Stomach smooth muscle (tissue), 2 donors: Measurements from ENCODE around the gene PLCB4.

Experiments used
- H3K27ac ChIP-seq: one replicate; pipeline ENCODE4 v1.7.0; 2013; ENCODE audit warnings: mild to moderate bottlenecking, low read length, inconsistent platforms
- H3K27me3 ChIP-seq, 2 donors: one replicate each; pipeline ENCODE4 v1.7.0; 2013; ENCODE audit warnings: low read length in 2 of 2; ENCODE audit not compliant: insufficient read depth in 2 of 2, control insufficient read depth in 1 of 2
- H3K36me3 ChIP-seq, 2 donors: one replicate each; pipeline ENCODE4 v1.7.0; 2013; ENCODE audit warnings: low read length in 2 of 2; ENCODE audit not compliant: control insufficient read depth in 2 of 2, insufficient read depth in 2 of 2
- H3K4me1 ChIP-seq: one replicate; pipeline ENCODE4 v1.7.0; 2013; ENCODE audit warnings: low read length; ENCODE audit not compliant: control insufficient read depth, insufficient read depth
- H3K4me3 ChIP-seq, 2 donors: one replicate each; pipeline ENCODE4 v1.7.0; 2013; ENCODE audit warnings: low read length in 2 of 2
- H3K9ac ChIP-seq, 2 donors: one replicate each; pipeline ENCODE4 v1.7.0; 2013; ENCODE audit warnings: low read length in 2 of 2, mild to moderate bottlenecking in 1 of 2
- H3K9me3 ChIP-seq, 2 donors: one replicate each; pipeline ENCODE4 v1.7.0; 2013; ENCODE audit warnings: low read length in 2 of 2; ENCODE audit not compliant: control insufficient read depth in 2 of 2
- donor health status: healthy.
- donor health status: Pancreatic carcinoma.

Gene PLCB4

DNA sequence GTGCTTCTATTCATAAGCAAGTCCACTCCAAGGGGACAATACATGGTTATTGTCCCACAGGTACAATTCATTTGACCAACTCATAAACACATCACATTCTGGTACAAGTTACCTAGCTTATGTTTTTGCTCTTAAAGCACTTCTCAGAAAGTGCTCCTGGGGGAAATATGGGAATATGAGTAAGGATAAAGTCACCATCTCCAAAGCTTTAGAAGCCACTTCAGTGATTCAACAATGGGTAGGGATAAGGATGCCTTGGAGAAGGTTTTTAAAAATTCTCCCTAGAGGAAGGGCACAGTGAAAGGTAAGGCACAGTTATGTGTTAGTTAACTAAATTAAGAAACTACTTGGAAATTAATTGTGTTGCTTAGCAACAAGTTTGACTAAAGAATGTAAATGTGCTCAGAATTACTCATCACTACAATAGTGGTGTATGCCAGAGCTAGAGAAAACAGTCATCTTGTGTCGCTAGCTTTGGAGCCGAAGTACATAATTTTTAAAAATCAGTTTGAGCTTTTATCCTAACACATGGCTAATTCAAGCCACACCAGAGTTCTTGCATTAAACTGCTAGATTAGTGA, 406.0 kb downstream of the PLCB4 start:
- Histone ChIP-seq H3K36me3 (no peaks in the 10 kb centered on the region), H3K27me3 (no peaks in the 10 kb centered on the region), H3K4me3 (no peak overlapping the region), H3K27ac (no peak overlapping the region), H3K9me3 (no peaks in the 10 kb centered on the region), H3K9ac (no peak overlapping the region), H3K4me1 (no peaks in the 10 kb centered on the region)

DNA sequence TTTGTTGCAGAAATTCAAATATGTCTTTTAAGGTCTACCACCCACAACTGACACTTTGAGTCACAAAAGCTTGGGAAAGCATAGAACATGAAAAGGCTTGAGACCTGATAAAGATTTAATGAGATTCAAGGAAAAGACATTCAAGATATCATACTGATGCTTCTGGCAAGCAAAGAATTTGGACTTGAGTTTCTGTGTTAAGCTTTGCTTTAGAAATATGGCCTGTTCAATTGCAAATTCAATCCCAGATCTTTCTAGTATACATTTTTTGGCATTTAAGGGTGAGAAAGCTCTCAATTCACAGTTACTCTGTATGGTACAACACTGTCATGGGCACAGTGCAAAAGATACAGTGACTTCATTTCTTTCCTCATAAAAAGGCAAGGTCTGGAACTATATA, 406.6 kb downstream of the PLCB4 start:
- no peak overlapping the region for H3K4me3 ChIP-seq
- no peak overlapping the region for H3K9ac ChIP-seq
- H3K9me3 ChIP-seq: no peaks in the 10 kb centered on the region
- H3K27ac ChIP-seq: no peak overlapping the region
- no peaks in the 10 kb centered on the region for H3K27me3 ChIP-seq
- H3K36me3 ChIP-seq: no peaks in the 10 kb centered on the region
- H3K4me1 ChIP-seq: no peaks in the 10 kb centered on the region

DNA sequence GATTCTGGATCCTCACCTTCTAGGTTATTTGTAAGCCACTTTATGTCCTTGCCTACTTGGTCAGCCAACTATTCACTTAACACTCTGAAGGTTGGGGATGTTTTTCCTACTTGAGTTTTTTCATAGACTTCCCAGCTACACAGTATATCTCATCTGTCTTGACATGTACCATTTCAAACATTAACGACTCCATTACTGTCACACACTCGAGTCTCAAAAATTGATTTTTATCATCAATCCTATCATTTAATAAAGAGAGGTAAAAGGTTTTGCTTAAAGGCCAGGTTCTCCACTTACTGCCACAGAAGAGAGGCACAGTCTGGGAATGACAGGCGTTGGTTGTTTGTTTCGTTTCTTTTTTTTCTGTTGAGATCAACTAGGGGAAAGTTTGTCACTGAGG, 407.3 kb downstream of the PLCB4 start:
- H3K9ac ChIP-seq: no peak overlapping the region

DNA sequence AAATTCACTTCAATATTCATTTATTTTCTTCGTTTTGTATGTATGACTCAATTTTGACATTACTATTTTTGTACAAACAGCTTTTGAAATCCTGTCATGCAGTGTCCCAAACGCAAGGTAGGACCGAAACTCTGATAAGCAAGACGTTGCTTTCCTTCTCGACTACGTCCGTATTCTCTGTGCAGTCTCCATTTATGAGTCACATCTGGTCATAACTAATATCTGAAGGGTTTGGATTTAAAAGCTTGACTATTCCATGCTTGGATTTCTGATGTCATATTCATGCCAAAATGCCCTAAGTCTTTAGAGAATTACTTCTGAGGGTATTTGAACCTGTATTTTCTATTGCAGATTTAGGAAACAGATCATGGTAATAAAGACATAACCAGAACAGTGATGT, 407.8 kb downstream of the PLCB4 start:
- Histone ChIP-seq H3K9me3 (no peaks in the 10 kb centered on the region), H3K9ac (no peak overlapping the region), H3K4me3 (no peak overlapping the region), H3K27me3 (no peaks in the 10 kb centered on the region), H3K36me3 (no peaks in the 10 kb centered on the region), H3K27ac (no peak overlapping the region), H3K4me1 (no peaks in the 10 kb centered on the region)

More for the DNA sequence above, 407.3 kb downstream of the PLCB4 start:
- H3K9me3 ChIP-seq: no peaks in the 10 kb centered on the region
- H3K4me1 ChIP-seq: no peaks in the 10 kb centered on the region
- no peaks in the 10 kb centered on the region for H3K27me3 ChIP-seq
- H3K36me3 ChIP-seq: no peaks in the 10 kb centered on the region
- no peak overlapping the region for H3K27ac ChIP-seq
- no peak overlapping the region for H3K4me3 ChIP-seq

DNA sequence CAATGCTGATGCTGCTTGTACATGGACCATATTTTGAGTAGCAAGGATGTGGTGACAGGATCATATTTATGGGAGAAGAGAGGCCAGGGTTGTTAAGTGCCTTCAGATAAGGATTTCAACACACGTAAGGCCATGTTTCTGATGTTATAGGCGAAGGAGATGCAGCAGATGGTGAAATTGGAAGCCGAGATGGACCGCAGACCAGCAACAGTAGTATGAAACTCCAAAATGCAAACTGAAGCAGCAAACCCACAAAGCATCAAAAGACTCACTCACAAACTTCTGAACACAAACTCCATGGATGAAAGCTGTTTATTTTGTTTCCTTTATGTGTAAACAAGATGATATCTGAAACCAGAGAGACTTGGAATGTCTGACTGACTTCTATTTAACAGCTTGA, 409.9 kb downstream of the PLCB4 start:
- no peak overlapping the region for H3K27ac ChIP-seq

DNA sequence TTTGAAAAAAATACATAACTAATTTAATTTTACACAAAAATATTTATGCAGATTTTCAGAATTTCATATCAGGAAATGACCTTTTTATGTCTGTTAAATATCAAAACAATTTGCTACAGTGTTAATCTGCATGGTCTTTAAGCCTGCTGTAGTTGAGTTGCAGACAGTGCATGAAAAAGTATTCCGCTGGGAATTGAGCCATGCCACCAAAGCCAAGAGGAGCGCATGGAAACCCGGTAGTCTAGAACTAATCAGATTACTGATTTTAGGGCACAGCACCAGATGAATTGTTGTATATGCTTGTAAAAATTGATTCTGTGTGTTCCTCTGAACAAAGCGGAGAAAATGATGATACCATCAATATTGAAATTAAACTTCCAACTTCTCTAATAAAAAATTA, 411.2 kb downstream of the PLCB4 start:
- Histone ChIP-seq H3K27ac (no peak overlapping the region), H3K9me3 (no peaks in the 10 kb centered on the region), H3K4me3 (no peak overlapping the region), H3K36me3 (no peaks in the 10 kb centered on the region), H3K9ac (no peak overlapping the region), H3K4me1 (no peaks in the 10 kb centered on the region), H3K27me3 (no peaks in the 10 kb centered on the region)

More for the DNA sequence above, 409.9 kb downstream of the PLCB4 start:
- Histone ChIP-seq H3K9me3 (no peaks in the 10 kb centered on the region), H3K9ac (no peak overlapping the region), H3K36me3 (no peaks in the 10 kb centered on the region), H3K4me3 (no peak overlapping the region), H3K27me3 (no peaks in the 10 kb centered on the region), H3K4me1 (no peaks in the 10 kb centered on the region)

DNA sequence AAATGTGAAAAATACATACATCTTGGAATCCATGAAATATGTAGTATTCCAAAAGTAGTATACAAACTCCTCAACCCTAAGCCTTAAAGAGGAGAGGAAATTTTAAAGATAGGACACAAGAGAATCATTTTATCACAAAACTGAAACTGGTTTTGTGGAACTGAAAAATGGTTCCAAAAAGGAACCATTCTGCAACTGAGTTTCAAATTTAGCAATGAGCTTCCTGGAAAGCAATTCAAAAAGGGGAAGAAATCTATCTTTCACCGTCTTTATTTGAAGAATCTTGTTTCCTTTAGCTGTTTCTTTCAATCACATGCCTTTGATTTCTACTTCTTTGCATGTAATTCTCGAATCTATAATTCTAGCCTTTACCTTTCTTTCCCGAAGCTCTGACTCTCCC, 413.3 kb downstream of the PLCB4 start:
- no peak overlapping the region for H3K4me3 ChIP-seq
- H3K36me3 ChIP-seq: no peaks in the 10 kb centered on the region
- H3K27me3 ChIP-seq: no peaks in the 10 kb centered on the region
- no peaks in the 10 kb centered on the region for H3K4me1 ChIP-seq
- H3K9ac ChIP-seq: no peak overlapping the region
- no peak overlapping the region for H3K27ac ChIP-seq
- H3K9me3 ChIP-seq: no peaks in the 10 kb centered on the region

GRCh38 chr20:9483131-9483530, 414.2 kb downstream of the PLCB4 start:
- Histone ChIP-seq H3K27ac (no peak overlapping the region), H3K36me3 (no peaks in the 10 kb centered on the region), H3K9me3 (no peaks in the 10 kb centered on the region), H3K4me1 (no peaks in the 10 kb centered on the region), H3K27me3 (no peaks in the 10 kb centered on the region), H3K9ac (no peak overlapping the region), H3K4me3 (no peak overlapping the region)

- no peak overlapping the region for H3K27ac ChIP-seq
- no peaks in the 10 kb centered on the region for H3K9me3 ChIP-seq
- H3K36me3 ChIP-seq: no peaks in the 10 kb centered on the region
- no peak overlapping the region for H3K4me3 ChIP-seq
- H3K9ac ChIP-seq: no peak overlapping the region
- H3K4me1 ChIP-seq: no peaks in the 10 kb centered on the region
- no peaks in the 10 kb centered on the region for H3K27me3 ChIP-seq
Measured at GRCh38 chr20:9485614-9486340, 416.9 kb downstream of the PLCB4 start.

- H3K36me3 ChIP-seq: no peaks in the 10 kb centered on the region
- no peak overlapping the region for H3K4me3 ChIP-seq
- H3K9ac ChIP-seq: no peak overlapping the region
- H3K4me1 ChIP-seq: no peaks in the 10 kb centered on the region
- no peaks in the 10 kb centered on the region for H3K9me3 ChIP-seq
- H3K27me3 ChIP-seq: no peaks in the 10 kb centered on the region
- H3K27ac ChIP-seq: no peak overlapping the region
Measured at GRCh38 chr20:9487231-9487630, 418.3 kb downstream of the PLCB4 start.

DNA sequence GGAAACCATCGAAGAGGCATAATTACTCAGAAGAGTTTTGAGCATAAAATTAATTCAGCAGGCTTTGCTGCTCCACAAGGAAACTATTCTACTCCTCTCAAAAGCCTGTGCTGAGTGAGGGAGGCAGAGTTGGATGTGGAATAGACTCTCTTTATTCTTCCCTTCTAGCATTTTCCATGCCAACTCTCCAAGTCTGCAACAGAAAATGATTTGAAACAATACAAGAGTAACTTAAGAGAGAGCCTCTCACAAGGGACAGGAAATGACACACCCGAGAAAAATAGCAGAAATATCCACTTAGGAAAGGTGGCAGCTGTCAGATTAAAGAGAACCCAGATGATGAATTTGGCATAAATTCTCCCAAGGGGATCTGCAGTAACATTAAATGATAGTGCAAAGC, 419.2 kb downstream of the PLCB4 start:
- H3K4me1 ChIP-seq: no peaks in the 10 kb centered on the region
- H3K36me3 ChIP-seq: no peaks in the 10 kb centered on the region
- H3K27me3 ChIP-seq: no peaks in the 10 kb centered on the region
- H3K27ac ChIP-seq: no peak overlapping the region
- no peak overlapping the region for H3K9ac ChIP-seq
- no peak overlapping the region for H3K4me3 ChIP-seq
- no peaks in the 10 kb centered on the region for H3K9me3 ChIP-seq
